B cell (primary cell): ENCODE results near the gene PSG2.
"Not testable (repeated sequence)": the region's sequence is repeated elsewhere in the genome, so short reads cannot be mapped to it uniquely, and the experiment has no call there.

Source experiments
- EZH2 ChIP-seq: IDR thresholded peaks from 2 replicates; pipeline ENCODE4 v1.6.1; 2012; ENCODE audit warnings: borderline replicate concordance, low read depth, mild to moderate bottlenecking, moderate library complexity, low read length; ENCODE audit not compliant: insufficient read depth, poor library complexity, severe bottlenecking
- TF ChIP-seq, protein P1 (sequence below): fragments of 200-600 bp; IDR thresholded peaks from one replicate; pipeline ENCODE4 v1.8.0; 2022; ENCODE audit warnings: antibody characterized with exemption, mild to moderate bottlenecking

DNA sequence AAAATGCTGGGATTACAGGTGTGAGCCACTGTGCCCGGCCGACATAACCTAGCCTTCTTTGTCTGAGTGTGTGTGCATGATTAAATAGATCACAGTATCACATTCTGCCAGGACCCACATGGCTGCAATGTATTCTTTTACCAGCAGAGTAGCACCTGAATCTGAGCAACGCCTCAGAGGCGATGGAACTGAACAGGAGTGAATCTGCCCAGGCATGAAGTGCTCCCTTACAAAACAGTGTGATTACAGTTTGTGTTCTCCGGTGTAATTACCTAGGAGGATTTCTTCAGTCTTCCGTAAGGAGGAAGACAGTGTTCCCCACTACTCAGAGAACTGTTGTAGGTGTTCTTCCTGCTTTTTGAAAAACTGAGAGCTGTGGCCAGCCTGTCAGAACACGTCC lies 46.7 kb upstream of the PSG2 start:
- TF ChIP-seq, protein P1, sequence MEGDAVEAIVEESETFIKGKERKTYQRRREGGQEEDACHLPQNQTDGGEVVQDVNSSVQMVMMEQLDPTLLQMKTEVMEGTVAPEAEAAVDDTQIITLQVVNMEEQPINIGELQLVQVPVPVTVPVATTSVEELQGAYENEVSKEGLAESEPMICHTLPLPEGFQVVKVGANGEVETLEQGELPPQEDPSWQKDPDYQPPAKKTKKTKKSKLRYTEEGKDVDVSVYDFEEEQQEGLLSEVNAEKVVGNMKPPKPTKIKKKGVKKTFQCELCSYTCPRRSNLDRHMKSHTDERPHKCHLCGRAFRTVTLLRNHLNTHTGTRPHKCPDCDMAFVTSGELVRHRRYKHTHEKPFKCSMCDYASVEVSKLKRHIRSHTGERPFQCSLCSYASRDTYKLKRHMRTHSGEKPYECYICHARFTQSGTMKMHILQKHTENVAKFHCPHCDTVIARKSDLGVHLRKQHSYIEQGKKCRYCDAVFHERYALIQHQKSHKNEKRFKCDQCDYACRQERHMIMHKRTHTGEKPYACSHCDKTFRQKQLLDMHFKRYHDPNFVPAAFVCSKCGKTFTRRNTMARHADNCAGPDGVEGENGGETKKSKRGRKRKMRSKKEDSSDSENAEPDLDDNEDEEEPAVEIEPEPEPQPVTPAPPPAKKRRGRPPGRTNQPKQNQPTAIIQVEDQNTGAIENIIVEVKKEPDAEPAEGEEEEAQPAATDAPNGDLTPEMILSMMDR = not testable (repeated sequence)
- not testable (repeated sequence) for TF ChIP-seq EZH2
